Measurements from ENCODE around the gene SLAMF7.

- TF ChIP-seq CTCF (conservative IDR thresholded peaks at IDR 0.05) (no peak), ZFX (IDR thresholded peaks at IDR 0.05) (no peak)
These were observed at the start of gene SLAMF7 for GRCh38 chr1:160739098-160739511.

Data from C4-2B (cell line).